Neural cell (in vitro differentiated cells): ENCODE measurements around the gene DNAAF9. TPM values are rescaled to one million over a fixed set of nuclear protein-coding genes. Genes with fewer than 3 reads are reported as not detected.

Source experiments
- H2AFZ ChIP-seq: fragments of 200-600, 300-800 bp; sonication (generic), shearing (Covaris generic); 2 replicates; pipeline ENCODE4 v1.6.0; 2014; ENCODE audit warnings: low read depth, mild to moderate bottlenecking, antibody characterized with exemption, low read length, moderate library complexity
- H3F3A ChIP-seq: fragments of 200-600 bp; shearing (Covaris generic); 2 replicates; pipeline ENCODE4 v1.6.1; 2016; ENCODE audit warnings: mild to moderate bottlenecking, moderate library complexity, mixed read lengths, antibody characterized with exemption, low read length; ENCODE audit not compliant: insufficient read depth, poor library complexity, severe bottlenecking
- H3K27ac ChIP-seq: fragments of 200-600, 300-800 bp; sonication (generic), shearing (Covaris generic); 2 replicates; pipeline ENCODE4 v1.5.1; 2014; ENCODE audit warnings: mild to moderate bottlenecking, low read length, moderate library complexity
- H3K27me3 ChIP-seq: fragments of 300-800, 200-600 bp; sonication (generic), shearing (Covaris generic); 2 replicates; pipeline ENCODE4 v1.6.0; 2014; ENCODE audit warnings: mild to moderate bottlenecking, low read depth, low read length, moderate library complexity; ENCODE audit not compliant: insufficient read depth
- H3K36me3 ChIP-seq: fragments of 300-800, 200-600 bp; sonication (generic), shearing (Covaris generic); 2 replicates; pipeline ENCODE4 v1.5.1; 2014; ENCODE audit warnings: mild to moderate bottlenecking, antibody characterized with exemption, low read length, moderate library complexity; ENCODE audit not compliant: insufficient read depth
- H3K4me2 ChIP-seq: fragments of 300-800, 200-600 bp; sonication (generic), shearing (Covaris generic); 2 replicates; pipeline ENCODE4 v1.6.0; 2014; ENCODE audit warnings: mild to moderate bottlenecking, low read length
- H3K4me3 ChIP-seq: fragments of 300-800, 200-600 bp; sonication (generic), shearing (Covaris generic); 2 replicates; pipeline ENCODE4 v1.5.1; 2014; ENCODE audit warnings: mild to moderate bottlenecking, low read length, moderate library complexity
- H3K79me2 ChIP-seq: fragments of 200-600 bp; shearing (Covaris generic); replicated peaks from 2 replicates; pipeline ENCODE4 v1.6.0; 2014; ENCODE audit warnings: mild to moderate bottlenecking, low read length, moderate library complexity; ENCODE audit not compliant: insufficient read depth
- H3K9ac ChIP-seq: fragments of 300-800, 200-600 bp; sonication (generic), shearing (Covaris generic); 2 replicates; pipeline ENCODE4 v1.6.1; 2016; ENCODE audit warnings: mild to moderate bottlenecking, low read length, mixed read lengths
- H3K9me2 ChIP-seq: fragments of 200-600 bp; shearing (Covaris generic); 2 replicates; pipeline ENCODE4 v1.6.1; 2016; ENCODE audit warnings: mild to moderate bottlenecking, low read length, mixed read lengths; ENCODE audit not compliant: insufficient read depth
- H3K9me3 ChIP-seq: fragments of 200-600, 300-800 bp; sonication (generic), shearing (Covaris generic); 2 replicates; pipeline ENCODE4 v1.6.1; 2016; ENCODE audit warnings: mild to moderate bottlenecking, mixed run types, low read length, moderate library complexity, mixed read lengths
- H4K20me1 ChIP-seq: fragments of 200-600 bp; shearing (Covaris generic); 2 replicates; pipeline ENCODE4 v1.6.1; 2016; ENCODE audit warnings: mild to moderate bottlenecking, mixed run types; ENCODE audit not compliant: insufficient read depth
- EP300 ChIP-seq: fragments of 450-650 bp; conservative IDR thresholded peaks from 2 replicates; pipeline ENCODE4 v1.6.1; 2014; ENCODE audit warnings: antibody characterized with exemption, mild to moderate bottlenecking, moderate library complexity; ENCODE audit not compliant: poor library complexity, severe bottlenecking
- EZH2 ChIP-seq: fragments of 200-600, 300-800 bp; shearing (Covaris generic), sonication (generic); IDR thresholded peaks from 2 replicates; pipeline ENCODE4 v1.6.1; 2014; ENCODE audit warnings: antibody characterized with exemption, low read length, borderline replicate concordance, mild to moderate bottlenecking; ENCODE audit not compliant: insufficient read depth, poor library complexity, severe bottlenecking
- MXI1 ChIP-seq: fragments of 450-650 bp; conservative IDR thresholded peaks from 2 replicates; pipeline ENCODE4 v1.6.1; 2014; ENCODE audit warnings: antibody characterized with exemption, mild to moderate bottlenecking; ENCODE audit not compliant: poor library complexity, severe bottlenecking
- POLR2AphosphoS5 ChIP-seq: IDR thresholded peaks from 2 replicates; pipeline ENCODE4 v1.6.1; 2012
- RAD21 ChIP-seq: fragments of 450-650 bp; conservative IDR thresholded peaks from 2 replicates; pipeline ENCODE4 v1.6.1; 2014; ENCODE audit warnings: antibody characterized with exemption, mild to moderate bottlenecking, moderate library complexity
- SMC3 ChIP-seq: fragments of 450-650 bp; conservative IDR thresholded peaks from 2 replicates; pipeline ENCODE4 v1.6.1; 2014; ENCODE audit warnings: antibody characterized with exemption, mild to moderate bottlenecking, moderate library complexity; ENCODE audit not compliant: poor library complexity
- TAF1 ChIP-seq: IDR thresholded peaks from 2 replicates; pipeline ENCODE4 v1.6.1; 2012; ENCODE audit warnings: low read depth
- polyA plus RNA-seq: library from polyadenylated mRNA; depleted of rRNA; stranded (reverse); fragments of >200 nt; gene quantifications from 2 replicates; pipeline ENCODE4 v1.2.3, GENCODE V29; 2014
- TF ChIP-seq, protein P1 (sequence below): IDR thresholded peaks from 2 replicates; pipeline ENCODE4 v1.6.1; 2012; ENCODE audit warnings: borderline replicate concordance
- TF ChIP-seq, protein P2 (sequence below): fragments of 450-650 bp; IDR thresholded peaks from 2 replicates; pipeline ENCODE4 v1.5.1; 2014; ENCODE audit warnings: antibody characterized with exemption, mild to moderate bottlenecking, moderate library complexity; ENCODE audit not compliant: poor library complexity, severe bottlenecking

DNAAF9 gene
- polyA plus RNA-seq, 1 donor from 2014 or later: 58.0 TPM

- no peak overlapping the region for H2AFZ ChIP-seq
- TF ChIP-seq MXI1 (no peak), RAD21 (no peak), EP300 (no peak), TAF1 (no peak), EZH2 (no peak), SMC3 (no peak), POLR2AphosphoS5 (no peak)
- TF ChIP-seq, protein P1, sequence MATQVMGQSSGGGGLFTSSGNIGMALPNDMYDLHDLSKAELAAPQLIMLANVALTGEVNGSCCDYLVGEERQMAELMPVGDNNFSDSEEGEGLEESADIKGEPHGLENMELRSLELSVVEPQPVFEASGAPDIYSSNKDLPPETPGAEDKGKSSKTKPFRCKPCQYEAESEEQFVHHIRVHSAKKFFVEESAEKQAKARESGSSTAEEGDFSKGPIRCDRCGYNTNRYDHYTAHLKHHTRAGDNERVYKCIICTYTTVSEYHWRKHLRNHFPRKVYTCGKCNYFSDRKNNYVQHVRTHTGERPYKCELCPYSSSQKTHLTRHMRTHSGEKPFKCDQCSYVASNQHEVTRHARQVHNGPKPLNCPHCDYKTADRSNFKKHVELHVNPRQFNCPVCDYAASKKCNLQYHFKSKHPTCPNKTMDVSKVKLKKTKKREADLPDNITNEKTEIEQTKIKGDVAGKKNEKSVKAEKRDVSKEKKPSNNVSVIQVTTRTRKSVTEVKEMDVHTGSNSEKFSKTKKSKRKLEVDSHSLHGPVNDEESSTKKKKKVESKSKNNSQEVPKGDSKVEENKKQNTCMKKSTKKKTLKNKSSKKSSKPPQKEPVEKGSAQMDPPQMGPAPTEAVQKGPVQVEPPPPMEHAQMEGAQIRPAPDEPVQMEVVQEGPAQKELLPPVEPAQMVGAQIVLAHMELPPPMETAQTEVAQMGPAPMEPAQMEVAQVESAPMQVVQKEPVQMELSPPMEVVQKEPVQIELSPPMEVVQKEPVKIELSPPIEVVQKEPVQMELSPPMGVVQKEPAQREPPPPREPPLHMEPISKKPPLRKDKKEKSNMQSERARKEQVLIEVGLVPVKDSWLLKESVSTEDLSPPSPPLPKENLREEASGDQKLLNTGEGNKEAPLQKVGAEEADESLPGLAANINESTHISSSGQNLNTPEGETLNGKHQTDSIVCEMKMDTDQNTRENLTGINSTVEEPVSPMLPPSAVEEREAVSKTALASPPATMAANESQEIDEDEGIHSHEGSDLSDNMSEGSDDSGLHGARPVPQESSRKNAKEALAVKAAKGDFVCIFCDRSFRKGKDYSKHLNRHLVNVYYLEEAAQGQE: no peak
- TF ChIP-seq, protein P2, sequence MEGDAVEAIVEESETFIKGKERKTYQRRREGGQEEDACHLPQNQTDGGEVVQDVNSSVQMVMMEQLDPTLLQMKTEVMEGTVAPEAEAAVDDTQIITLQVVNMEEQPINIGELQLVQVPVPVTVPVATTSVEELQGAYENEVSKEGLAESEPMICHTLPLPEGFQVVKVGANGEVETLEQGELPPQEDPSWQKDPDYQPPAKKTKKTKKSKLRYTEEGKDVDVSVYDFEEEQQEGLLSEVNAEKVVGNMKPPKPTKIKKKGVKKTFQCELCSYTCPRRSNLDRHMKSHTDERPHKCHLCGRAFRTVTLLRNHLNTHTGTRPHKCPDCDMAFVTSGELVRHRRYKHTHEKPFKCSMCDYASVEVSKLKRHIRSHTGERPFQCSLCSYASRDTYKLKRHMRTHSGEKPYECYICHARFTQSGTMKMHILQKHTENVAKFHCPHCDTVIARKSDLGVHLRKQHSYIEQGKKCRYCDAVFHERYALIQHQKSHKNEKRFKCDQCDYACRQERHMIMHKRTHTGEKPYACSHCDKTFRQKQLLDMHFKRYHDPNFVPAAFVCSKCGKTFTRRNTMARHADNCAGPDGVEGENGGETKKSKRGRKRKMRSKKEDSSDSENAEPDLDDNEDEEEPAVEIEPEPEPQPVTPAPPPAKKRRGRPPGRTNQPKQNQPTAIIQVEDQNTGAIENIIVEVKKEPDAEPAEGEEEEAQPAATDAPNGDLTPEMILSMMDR: no peak
- no peak overlapping the region for H3K9ac ChIP-seq
- no peaks in the 10 kb centered on the region for H3K9me3 ChIP-seq
- peaks cover 3% of the 10 kb centered on the region for H4K20me1 ChIP-seq
- H3K36me3 ChIP-seq: no peaks in the 10 kb centered on the region
- peaks cover 29% of the 10 kb centered on the region for H3K79me2 ChIP-seq
- no peak overlapping the region for H3K4me2 ChIP-seq
- H3K4me3 ChIP-seq: no peak overlapping the region
- no peak overlapping the region for H3K27ac ChIP-seq
- no peaks in the 10 kb centered on the region for H3F3A ChIP-seq
- no peaks in the 10 kb centered on the region for H3K9me2 ChIP-seq
- no peaks in the 10 kb centered on the region for H3K27me3 ChIP-seq
Observed at GRCh38 chr20:3380228-3381070, 27.0 kb downstream of the DNAAF9 start.

DNA sequence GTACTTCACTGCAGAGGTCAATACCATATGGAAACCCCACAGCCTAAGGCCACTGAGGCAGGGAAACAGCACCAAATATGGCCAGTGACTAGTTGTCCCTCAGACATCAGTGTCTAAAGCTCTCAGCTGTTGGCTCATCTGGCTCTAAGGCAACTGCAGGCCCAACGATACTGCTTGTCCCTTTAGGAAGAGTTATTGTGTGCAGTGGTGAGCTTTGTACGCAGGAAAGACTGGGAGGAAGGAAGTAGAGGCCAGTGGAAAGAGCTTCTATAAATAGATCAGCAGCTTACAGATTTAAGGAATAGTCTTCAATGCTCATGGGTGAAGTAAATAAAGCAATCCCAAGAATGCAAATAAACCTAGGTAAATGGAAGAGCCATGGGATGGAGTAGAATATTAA is 29.3 kb downstream of the DNAAF9 start:
- Histone ChIP-seq H3K4me3 (no peak overlapping the region), H3K27ac (no peak overlapping the region), H3K9me2 (no peaks in the 10 kb centered on the region), H3K9ac (no peak overlapping the region), H3K79me2 (peaks cover 8% of the 10 kb centered on the region), H3K27me3 (no peaks in the 10 kb centered on the region), H4K20me1 (no peaks in the 10 kb centered on the region), H2AFZ (no peak overlapping the region), H3K4me2 (no peak overlapping the region), H3F3A (no peaks in the 10 kb centered on the region), H3K36me3 (peaks cover 9% of the 10 kb centered on the region), H3K9me3 (no peaks in the 10 kb centered on the region)
- no peak for TF ChIP-seq MXI1
- no peak for TF ChIP-seq POLR2AphosphoS5
- TF ChIP-seq EP300: no peak
- no peak for TF ChIP-seq EZH2
- no peak for TF ChIP-seq SMC3
- no peak for TF ChIP-seq TAF1
- TF ChIP-seq, protein P1: no peak
- TF ChIP-seq RAD21: no peak
- TF ChIP-seq, protein P2: no peak
